Activated T-cell treated with anti-CD3 and anti-CD28 coated beads for 4 hours (primary cell): ENCODE results near the gene ZC3H13.

Experiments
- DNase-seq: peaks from one replicate; pipeline ENCODE4 v3.0.0-alpha.2; 2020

Gene ZC3H13

DNA sequence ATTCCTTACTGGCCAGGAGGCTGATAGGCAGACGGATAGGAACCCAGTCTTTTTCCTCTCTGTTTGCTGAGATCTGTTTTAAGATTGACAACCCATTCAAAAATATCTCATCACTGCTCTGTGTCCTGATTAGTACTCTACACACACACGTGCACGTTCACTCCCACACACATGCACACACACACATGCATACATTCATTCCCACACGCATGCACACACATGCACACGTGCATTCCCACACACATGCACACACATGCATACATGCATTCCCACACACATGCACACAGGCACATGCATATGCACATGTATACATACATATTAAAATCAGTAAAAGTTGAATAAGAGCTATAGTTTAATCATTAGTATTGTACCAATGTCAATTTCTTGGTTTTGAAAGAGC, 120.4 kb downstream of the ZC3H13 start:
- DNase-seq: no peak

DNA sequence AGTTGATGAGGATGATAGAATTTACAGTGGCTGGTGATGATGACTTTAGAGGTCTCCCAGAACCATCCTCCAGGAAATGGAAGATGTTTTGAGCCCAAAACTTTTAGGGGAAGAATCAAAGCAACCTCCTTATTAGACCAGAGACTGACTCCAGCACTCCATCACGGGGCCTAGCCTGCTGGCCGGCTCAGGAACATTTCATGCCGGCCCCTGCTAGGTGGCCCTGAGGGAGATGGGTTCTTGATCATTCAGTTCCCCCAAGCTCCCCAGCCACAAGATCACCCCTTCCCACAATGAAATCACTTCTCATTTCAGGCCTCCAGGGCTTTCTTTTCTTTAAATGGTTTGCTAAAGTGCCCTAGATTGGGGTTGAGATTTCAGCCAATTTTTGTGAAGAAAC, 121.3 kb downstream of the ZC3H13 start:
- DNase-seq: no peak

DNA sequence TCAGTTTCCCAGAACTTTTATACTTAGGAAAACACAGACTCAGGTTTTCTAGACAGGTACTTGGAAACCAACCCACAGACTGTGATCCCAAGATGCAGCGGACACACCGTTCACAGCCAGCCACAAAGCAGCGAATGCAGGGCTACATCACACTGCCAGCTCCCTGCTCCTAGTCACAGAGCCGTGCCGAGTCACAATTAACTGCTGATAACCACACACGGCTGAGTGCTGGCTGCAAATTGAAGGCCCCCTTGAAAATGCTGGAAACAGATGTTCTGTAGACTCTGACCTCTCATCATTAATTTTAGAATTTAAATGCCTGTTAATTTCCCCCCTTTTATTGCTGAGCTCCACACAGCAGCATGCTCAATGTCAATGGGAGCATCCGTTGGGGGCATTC, 122.4 kb downstream of the ZC3H13 start:
- no peak for DNase-seq

DNA sequence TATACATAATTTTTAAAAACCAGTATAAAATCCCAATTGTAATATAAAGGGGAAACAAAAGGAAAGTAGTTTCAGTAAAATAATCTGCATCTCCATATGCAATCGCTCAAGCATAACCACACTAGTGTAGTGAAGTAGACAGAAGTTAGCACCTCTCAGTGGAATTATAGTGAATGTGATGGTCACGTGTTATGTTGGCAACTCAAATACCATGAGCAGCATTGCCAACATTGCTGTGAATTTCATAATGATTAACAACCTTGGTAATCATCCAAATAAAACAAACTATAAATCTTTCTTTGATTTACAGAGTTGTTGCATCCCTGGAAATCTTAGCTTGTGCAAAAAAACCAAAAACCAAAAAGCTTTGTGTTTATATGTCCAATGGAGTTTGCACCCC, 123.7 kb downstream of the ZC3H13 start:
- DNase-seq: no peak

DNA sequence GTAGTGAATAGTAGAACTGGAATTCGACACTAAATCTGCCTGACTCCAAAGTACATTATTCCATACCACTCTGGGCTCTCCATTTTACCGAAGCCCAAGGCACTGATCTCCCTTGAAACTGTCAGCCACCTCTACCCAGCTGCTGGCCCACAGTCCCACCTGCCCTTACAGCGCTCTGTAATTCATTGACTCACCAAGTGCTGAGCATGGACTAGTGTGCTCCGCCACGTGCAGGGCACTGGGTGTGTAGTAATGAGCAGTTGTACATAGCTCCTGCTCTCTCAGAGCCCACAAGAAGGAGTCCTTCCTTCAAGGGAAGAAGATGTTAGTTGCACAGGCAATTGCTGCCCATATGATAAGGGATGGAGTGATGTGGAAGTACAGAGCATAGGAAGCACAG, 124.4 kb downstream of the ZC3H13 start:
- no peak for DNase-seq

DNA sequence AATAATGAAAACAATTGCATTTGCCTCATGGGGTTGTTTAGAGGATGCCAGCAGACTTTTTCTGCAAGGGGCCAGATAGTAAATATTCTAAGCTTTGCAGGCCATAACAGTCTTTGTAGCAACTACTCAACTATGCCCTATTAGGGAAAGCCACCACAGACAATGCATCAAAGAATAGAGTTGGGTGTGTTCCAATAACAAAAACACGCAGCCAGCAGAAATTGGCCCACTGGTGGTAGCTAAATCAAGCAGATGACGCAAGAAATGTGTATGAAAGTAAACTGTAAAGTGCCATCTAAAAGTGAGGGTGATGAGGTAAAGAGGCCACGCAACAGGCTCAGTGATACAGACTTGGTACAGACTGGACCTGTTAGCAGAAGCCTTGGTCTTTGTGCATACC, 125.8 kb downstream of the ZC3H13 start:
- no peak for DNase-seq

DNA sequence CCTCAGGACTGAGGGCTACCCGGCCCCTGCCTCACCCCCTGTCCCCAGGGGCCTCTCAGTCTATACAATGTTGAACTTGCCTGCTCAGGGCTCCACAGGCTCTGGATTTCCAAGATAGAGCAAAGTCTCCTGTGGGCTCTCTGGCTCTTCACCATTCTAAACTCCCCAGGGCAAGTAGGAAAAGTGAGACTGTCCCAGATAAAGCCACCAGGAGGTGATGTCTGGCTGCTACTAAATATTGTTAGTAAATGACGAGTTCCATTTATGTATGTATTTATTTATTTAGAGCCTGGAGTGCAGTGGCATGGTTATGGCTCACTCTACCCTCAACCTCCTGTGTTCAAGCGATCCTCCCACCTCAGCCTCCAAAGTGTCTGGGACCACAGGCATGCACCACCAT, 127.4 kb downstream of the ZC3H13 start:
- DNase-seq: no peak

DNA sequence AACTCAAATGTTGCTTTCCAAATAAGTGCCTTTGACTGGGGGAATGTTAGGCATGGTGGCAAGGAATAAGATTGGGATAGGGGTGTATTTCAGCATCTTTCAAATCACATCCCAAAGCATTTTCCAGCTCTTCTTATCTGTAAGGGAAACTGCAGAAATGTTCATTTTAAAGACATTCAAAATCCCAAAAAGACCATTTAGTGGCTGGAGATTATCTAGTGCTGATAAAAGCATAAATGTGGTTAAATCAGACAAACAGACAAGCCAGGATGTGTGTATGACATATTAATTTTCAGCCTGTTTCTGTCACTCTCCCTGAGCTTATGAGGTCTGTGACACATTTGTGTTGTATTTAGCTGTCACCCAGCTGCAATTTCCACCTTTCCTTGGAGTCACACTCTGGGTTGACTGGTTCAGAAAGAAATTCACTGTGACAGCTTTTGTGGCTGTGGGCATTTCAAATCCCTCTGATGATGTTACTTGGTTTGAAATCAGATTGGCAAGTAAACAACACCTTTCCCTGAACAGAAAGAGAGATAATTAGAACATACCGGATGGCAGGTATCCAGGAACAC, 131.3 kb downstream of the ZC3H13 start:
- DNase-seq: no peak

DNA sequence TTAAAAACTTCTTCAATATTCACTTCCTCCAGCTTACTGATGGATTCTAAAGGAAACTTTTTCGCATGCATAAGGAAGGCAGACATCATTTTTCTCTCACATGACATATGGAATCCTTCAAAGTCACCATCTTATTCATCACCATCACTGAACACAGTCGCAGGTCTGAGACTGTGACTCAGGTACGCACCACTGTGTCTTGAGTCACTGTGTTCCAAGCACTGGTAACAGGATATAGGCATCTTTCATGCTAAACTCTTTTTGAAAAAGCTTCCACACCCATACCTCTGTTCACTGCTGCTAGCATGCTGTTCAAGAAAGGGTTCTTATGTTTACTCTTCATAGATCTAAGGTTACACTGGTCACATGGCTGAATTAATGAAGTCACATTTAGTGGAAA, 133.9 kb downstream of the ZC3H13 start:
- DNase-seq: no peak

DNA sequence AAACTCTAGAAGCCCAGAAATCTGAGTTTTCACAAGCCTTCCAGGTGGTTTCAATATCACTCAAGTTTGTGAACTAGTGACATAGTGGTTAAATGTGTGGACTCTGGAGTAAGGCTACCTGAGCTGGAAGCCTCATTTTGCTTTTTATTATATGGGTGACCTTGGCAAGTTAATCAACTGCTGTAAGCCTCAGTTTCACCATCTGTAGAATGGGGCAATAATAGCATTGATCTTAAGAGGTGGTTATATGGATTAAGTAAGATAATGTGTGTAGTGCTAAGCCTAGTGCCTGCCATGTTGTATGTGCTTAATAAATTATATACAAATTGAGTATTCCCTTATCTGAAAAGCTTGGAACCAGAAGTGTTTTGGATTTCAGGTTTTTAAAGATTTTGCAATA, 135.5 kb downstream of the ZC3H13 start:
- DNase-seq: no peak

DNA sequence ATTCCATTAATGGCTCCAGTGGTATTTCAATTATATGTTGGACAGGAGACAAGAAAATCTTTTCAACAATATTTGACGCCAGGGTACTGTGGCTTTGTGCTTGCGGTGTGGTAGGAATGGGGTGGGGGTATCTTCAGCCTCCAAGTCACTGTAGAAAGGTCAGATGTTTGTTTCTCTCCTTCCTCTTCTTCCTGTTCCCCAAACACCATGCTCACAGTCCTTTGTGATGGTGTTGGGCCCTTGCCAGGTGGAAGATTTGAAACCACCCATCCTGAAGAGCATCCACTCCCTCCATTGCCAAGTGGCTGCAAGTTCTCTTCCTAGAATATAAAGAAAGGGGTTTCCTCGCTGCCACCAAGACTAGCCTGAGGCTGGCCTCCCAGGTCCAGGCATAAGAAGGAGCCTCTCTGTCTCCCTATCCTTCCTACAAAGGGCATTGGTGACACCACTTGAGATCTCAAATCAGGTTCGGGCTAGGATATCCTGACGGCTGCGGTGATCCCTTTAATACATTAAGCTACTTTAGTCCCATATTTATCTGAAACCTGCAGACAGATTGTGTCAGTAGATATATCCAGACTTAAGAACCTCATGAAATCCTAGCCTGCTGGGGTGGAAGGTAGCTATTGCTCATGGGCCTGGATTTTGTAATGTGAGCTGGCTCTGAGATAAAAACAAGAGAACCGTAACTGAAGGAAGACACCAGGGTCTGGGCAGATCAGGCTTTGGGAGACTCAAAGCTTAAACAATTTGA, 136.7 kb downstream of the ZC3H13 start:
- no peak for DNase-seq

DNA sequence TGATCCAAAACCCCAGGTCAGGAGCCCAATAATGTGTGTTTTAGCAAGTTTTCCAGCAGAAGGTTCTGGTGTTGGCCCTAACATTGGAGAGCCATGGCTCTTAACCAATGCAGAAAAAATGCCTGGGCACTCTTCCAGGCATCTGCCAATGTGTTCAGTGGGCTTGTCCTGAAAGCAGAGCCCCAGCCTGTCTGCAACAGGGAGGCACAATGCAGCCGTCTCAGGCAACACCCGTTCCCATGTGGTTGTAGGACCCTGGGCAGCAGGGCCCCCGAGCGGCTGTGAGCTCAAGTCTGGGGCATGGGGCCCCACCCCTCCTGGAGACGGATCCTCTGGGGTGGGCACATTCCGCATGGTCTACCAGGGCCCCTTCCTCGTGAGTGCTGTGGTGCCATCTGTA, 142.9 kb downstream of the ZC3H13 start:
- DNase-seq: no peak

DNA sequence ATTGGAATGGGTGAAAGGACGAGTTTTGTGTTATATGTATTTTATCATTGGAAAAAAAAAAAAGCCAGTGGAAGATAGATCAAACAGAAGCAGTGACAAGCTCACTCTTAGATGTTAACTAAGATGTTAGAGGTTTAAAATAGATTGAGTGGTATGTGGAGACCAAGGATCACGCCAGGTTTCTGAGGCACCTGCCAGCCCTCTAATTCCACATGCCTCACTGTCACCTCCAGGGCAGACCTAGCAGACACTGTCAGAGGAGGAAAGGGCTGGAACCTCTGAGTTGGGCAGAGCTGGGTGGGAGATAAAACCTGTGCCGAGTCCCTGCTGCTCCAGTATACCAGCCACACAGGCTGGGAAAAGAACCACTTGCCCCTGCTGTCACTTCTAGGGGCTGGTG, 143.5 kb downstream of the ZC3H13 start:
- no peak for DNase-seq

DNA sequence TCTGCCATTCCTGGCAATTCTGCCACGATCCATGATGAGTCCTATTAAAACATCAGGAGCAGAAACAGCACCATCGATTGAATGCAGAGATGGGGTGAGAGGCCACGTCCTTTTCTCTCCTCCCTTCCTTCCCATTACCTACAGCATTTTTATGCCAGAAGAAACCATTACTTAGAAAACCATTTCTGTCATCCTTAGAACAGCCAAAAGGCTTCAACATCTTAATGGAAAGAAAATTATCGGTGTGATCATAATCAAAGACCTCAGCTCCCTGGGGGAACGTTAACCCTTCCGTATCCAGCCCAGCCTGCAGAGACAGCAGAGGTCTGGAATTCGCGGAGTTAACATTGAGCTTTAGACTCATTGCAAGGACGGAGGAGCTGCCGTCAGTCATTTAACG, 145.0 kb downstream of the ZC3H13 start:
- DNase-seq: no peak
